GM18508 (cell line): ENCODE results near the gene MEG3.
"Not testable (repeated sequence)": the region's sequence is repeated elsewhere in the genome, so short reads cannot be mapped to it uniquely, and the experiment has no call there.

Source experiments
- ATAC-seq: cut with Tn5 transposase; IDR thresholded peaks from one replicate; pipeline ENCODE4 v1.9.1; 2021; ENCODE audit warnings: moderate number of reproducible peaks; ENCODE audit not compliant: insufficient read depth, unreplicated experiment

The MEG3 gene

GRCh38 chr14:100810861-100811461, 15.0 kb upstream of the MEG3 start:
- ATAC-seq, result no peak

GRCh38 chr14:100813291-100813690, 12.6 kb upstream of the MEG3 start:
- ATAC-seq, result no peak

DNA sequence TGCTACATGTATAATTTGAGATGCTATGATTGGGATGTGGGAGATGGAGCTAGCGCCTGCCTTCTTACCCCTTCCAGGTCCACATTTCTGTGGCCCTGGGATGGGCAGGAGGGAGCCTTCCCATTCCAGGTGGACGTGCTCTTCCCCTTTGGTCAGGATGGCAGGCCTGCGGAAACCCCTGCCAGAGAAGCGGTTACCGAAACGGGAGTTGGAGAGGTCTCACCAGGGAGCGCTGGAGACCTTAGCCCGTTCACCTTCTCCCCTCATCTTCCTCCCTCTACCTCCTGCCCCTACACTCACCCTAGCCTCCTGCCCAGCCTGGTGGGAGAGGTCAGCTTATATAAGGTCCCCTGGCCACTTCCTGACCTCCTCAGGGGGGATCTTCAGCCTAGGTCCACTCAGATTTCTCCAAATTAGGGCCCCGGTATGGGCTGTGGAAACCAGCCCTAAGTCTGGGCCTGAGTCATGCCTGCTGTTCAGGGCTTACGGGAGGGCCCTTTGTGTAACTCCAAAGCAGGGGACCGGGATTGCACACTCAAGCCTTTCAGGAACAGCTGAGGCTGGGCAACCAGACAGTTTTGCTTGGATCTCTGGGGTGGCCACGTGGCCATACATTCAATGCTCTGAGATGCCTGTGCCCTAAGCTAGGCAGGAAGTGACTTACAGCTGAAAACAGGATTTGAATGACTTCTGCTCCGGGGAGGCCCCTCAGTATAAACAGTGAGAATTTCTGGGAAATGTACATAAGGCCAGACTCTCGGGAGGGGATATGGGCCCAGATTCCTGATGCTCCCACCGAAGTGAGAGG, 10.2 kb upstream of the MEG3 start:
- no peak for ATAC-seq

GRCh38 chr14:100816286-100816949, 9.5 kb upstream of the MEG3 start:
- no peak for ATAC-seq

GRCh38 chr14:100816950-100817901, 8.7 kb upstream of the MEG3 start:
- no peak for ATAC-seq

GRCh38 chr14:100818221-100818699, 7.7 kb upstream of the MEG3 start:
- no peak for ATAC-seq

DNA sequence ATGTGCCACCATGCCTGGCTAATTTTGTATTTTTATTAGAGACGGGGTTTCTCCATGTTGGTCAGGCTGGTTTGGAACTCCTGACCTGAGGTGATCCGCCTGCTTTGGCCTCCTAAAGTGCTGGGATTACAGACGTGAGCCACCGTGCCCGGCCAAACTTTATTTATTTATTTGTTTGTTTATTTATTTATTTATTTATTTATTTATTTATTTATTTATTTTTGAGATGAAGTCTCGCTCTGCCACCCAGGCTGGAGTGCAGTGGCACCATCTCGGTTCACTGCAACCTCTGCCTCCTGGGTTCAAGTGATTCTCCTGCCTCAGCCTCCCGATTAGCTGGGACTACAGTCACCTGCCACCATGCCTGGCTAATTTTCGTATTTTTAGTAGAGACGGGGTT, 7.0 kb upstream of the MEG3 start:
- ATAC-seq, result not testable (repeated sequence)

DNA sequence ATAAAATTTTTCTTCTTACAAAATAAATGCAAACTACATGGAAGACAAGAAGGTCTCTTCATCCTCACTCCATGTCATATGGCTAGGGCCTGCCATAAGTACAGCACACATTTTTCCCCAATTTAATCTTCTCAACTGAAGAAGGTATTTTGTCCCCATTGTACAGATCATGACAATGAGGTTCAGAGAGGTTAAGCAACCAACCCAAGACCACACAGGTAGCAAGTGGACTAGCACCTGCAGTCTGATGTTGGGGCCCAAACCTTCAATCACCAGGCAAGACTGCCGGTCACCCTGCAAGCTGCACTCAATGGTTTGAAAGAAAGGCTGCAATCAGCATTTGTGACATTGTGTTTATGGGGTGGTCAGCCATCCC, 6.5 kb upstream of the MEG3 start:
- ATAC-seq, result no peak

- no peak for ATAC-seq
Measured at GRCh38 chr14:100819829-100820475, 6.0 kb upstream of the MEG3 start.

DNA sequence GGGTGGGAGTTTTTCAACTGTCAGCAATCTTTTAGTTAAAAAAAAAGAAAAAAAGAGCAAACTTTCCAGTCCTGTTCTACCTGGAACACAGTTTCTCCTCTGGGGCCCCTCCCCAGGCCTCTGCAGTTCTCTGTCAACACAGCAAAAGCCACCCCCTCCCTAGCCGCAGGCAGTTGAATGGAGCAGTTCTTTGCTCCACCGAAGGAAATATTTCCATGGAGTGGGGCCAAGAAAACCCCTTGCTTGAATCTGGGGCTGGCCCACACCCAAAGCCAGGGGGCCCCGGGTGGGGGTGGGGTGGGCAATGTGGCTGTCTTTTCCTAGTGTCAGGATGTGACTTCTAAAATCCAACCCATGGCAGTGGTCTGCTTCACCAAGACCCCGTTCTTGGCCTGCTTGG, 5.0 kb upstream of the MEG3 start:
- no peak for ATAC-seq

- ATAC-seq, result no peak
Measured at GRCh38 chr14:100822013-100822412, 3.9 kb upstream of the MEG3 start.

DNA sequence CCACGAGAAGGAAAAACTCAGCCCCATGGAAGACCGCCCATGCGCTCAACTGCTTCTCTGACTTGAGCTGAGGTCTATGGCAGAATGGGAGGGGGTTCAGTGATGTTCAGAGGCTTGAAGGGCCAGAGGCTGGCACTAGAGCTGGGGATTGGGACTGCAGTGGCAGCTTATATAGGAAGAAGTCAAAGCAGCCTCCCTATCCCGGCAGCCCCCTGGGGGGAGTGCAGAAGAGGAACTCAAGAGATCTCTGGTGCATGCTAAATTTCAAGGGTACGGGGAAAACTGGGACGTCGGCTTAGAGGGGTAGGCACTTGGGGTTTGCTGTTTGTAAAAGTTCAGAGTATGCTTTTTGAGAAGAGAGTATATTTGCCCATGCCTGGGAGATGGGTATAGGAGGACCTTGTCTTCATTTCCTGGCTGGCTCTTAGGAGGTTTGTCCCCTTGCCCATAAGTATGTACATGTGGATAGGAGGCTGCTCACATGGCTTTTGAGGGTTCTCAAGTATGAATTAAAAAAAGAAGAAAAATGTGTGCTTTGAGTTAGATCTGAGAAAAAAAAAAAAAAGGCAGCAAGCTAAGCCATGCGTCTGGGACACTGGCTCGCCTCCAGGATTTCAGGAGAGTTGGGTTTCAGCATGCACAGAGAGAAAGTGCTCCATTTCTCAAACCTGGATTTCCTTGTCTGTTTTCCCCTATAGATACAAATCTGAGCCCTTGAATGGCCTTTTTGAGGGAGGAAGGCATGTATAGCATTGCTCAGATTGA, 3.2 kb upstream of the MEG3 start:
- ATAC-seq, result no peak

GRCh38 chr14:100823413-100824080, 2.4 kb upstream of the MEG3 start:
- ATAC-seq, result no peak

- no peak for ATAC-seq
Measured at GRCh38 chr14:100824091-100824551, 1.8 kb upstream of the MEG3 start.

DNA sequence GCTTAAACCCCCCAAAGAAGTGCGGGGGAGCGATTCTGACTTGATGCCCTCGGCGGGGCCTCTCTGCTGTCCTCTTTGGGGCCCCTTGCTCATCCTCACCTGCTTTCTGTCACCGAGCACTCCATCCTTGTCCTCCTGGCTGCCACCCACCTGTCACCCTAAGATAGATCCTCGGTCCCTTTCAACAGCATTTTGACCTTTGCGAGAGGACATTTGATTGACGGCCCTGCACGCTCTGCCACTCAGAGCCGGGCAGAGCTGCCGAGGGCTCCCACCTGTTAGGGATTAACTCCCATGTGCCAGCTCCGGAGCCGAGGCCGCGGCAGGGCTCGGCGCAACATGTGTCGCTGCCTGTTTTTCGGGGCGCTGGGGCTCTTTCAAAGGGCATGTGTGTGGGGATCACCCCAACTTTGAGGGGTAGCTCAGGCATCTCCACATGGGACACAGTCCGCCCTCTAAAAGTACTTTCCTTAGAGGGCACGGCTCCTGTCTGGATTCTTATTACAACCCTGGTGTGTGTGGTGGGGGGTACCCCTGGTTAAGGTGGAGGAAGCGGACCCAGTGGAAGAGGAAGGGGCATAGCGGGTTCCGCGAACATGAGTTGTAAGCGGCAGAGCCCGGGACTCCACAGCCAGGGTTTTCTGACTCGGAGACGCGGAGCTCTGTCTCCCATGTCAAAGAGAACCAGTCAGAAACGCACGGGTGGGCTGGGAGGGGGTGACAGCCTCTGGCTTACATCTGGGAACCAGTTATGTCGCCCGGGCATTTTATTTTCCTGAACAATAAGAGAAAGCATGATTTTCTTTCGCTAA, 811 bp upstream of the MEG3 start:
- ATAC-seq, result no peak

DNA sequence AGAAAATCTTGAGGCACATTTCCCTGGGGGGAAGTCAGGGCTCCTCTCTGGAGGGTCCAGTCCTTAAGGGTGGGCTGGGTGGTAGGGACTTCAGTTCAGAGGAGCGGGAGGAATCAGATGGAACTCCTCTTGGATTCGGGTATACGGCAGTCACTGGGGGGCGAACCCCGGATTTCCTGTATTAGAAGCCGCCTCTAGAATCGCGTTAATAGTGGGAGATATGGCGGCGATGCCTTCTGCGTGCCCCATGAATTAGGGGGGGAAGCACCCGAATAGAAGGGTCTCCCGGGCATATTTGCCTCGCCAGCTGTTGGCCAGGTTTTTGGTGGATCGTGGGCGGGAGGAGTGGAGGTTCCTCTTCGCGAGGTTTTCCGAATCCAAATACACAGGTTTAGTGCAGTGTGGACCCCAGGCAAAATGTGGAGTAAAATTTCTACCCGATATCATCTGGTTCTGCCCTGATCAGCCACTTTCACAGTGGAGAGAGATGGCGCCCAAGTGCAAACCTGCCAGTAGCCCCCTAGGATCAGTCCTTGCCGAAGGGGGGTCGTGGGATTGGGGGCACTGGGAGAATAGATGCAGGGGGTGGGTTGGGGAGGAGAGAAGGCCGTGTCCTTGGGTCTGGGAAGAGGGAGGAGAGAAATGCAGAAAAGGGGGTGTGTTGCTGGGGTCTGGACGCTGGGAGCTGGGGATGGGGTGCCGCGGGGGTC, 628 bp downstream of the MEG3 start:
- ATAC-seq, result no peak
